Heart left ventricle (tissue), 16 donors: ENCODE measurements around the gene SERPINB2. TPM values are rescaled to one million over a fixed set of nuclear protein-coding genes. Genes with fewer than 3 reads are reported as not detected.

Experiments used
- ATAC-seq, 4 donors: fragments of 200-7000 bp; cut with Tn5 transposase; one replicate each; pipeline ENCODE4 v1.9.1; 2020 to 2022; ENCODE audit warnings: moderate library complexity in 4 of 4, mild to moderate bottlenecking in 3 of 4, moderate number of reproducible peaks in 1 of 4
- DNase-seq, 5 donors: peaks; one replicate each; pipeline ENCODE4 v3.0.0-alpha.2; 2020
- H3K27ac ChIP-seq, 12 donors: fragments of 200-600 bp; sonication (generic) in 4 of 12; one replicate each; pipeline versions ENCODE4 v1.5.0 to v1.8.0; 2016 to 2022; ENCODE audit warnings: mild to moderate bottlenecking in 2 of 12
- H3K27me3 ChIP-seq, 9 donors: fragments of 200-600 bp; sonication (generic) in 2 of 9; one replicate each; pipeline versions ENCODE4 v1.5.1 to v1.8.0; 2016 to 2022; ENCODE audit warnings: mild to moderate bottlenecking in 3 of 9
- H3K36me3 ChIP-seq, 9 donors: fragments of 200-600 bp; sonication (generic) in 2 of 9; one replicate each; pipeline versions ENCODE4 v1.5.0 to v1.8.0; 2018 to 2022; ENCODE audit warnings: mild to moderate bottlenecking in 2 of 9
- H3K4me1 ChIP-seq, 12 donors: fragments of 200-600 bp; sonication (generic) in 4 of 12; one replicate each; pipeline versions ENCODE4 v1.5.0 to v1.8.0; 2016 to 2022; ENCODE audit warnings: mild to moderate bottlenecking in 3 of 12
- H3K4me3 ChIP-seq, 12 donors: fragments of 200-600 bp; sonication (generic) in 4 of 12; one replicate each; pipeline versions ENCODE4 v1.5.0 to v1.8.0; 2017 to 2022; ENCODE audit warnings: mild to moderate bottlenecking in 9 of 12, moderate library complexity in 4 of 12
- H3K9me3 ChIP-seq, 12 donors: fragments of 200-600 bp; sonication (generic) in 4 of 12; one replicate each; pipeline versions ENCODE4 v1.5.0 to v1.8.0; 2016 to 2022; ENCODE audit warnings: mild to moderate bottlenecking in 1 of 12
- CTCF ChIP-seq, 12 donors: fragments of 200-600 bp; sonication (generic) in 4 of 12; IDR thresholded peaks; one replicate each; pipeline versions ENCODE4 v1.5.0 to v1.8.0; 2018 to 2022; ENCODE audit warnings: antibody characterized with exemption in 12 of 12, mild to moderate bottlenecking in 5 of 12
- POLR2A ChIP-seq, 2 donors: fragments of 450-650 bp; IDR thresholded peaks; one replicate each; pipeline ENCODE4 v1.6.1; 2017; ENCODE audit warnings: antibody characterized with exemption in 2 of 2, mild to moderate bottlenecking in 2 of 2, moderate library complexity in 2 of 2
- WGBS, 4 donors: extraction: QIAGEN DNeasy Blood & Tissue Kit in 2 of 4; methylation state at CpG; one replicate each; pipeline versions ENCODE4 v1.1.5 to v1.1.7; 2013 to 2018; 5-methylcytosine and 5-hydroxymethylcytosine counted together
- intact Hi-C, 10 donors: fragments of 100-400 bp; cut with DNase I; formaldehyde crosslinking; loops; one replicate each; pipeline versions ENCODE4 v1.11.1 to v1.14.2; 2022
- polyA plus RNA-seq, 2 donors: library from polyadenylated mRNA; stranded (reverse); fragments of 200-250 nt; gene quantifications; one replicate each; pipeline ENCODE4 v1.2.3, GENCODE V29; 2013
- total RNA-seq, 9 donors: library from RNA; depleted of rRNA in 2 of 9; stranded (reverse); fragments of >200 nt in 2 of 9; fragmentation: NEBNext Ultra II Directional in 3 of 9; extraction: Animal tissue kit (Norgen Biotek cat#: 25700) in 3 of 9; gene quantifications; one replicate each; pipeline versions ENCODE4 v1.1.0 to v1.2.4, GENCODE V29; 2016 to 2023
- donor health status: ischemic (EF 13 %, LVEDD 7.1; RV severe dilation, severe dysfunction).
- donor health status: healthy with polysubstance abuse.
- donor health status: DM: no; HTN: yes; CAD: no.
- donor health status: DM: no; HTN: no; CAD: no.
- donor health status: ischemic (EF 25% LVEDD 6.9; RV normal size, moderate dysfunction).
- donor health status: ischemic (EF 25% LVEDD 5.7; RV mildly dilated, moderate dysfunction).
- donor health status: healthy.
- donor health status: DM: yes; HTN: yes; CAD: no.
- donor health status: ischemic (EF 35%, LVEDD 5.7; RV mildly dilated, moderate dysfunction).
- donor health status: nonischemic (EF 11% LVEDD 7.7; RV severe dilation, severe dysfunction).
- donor health status: DM: yes; HTN: yes; CAD: no.
- donor health status: PGD.
- donor health status: ischemic (EF 29% LVEDD 5.4; RV normal size, mild dysfunction).
- donor health status: nonischemic (EF 23%, LVEDD 6.1; RV moderate dilation, normal function).

SERPINB2 gene
- total and polyA plus RNA-seq, 11 donors = 0.10 to 1.2 (median 0.28) TPM; not detected in 6

GRCh38 chr18:63850020-63850419 lies 37.5 kb upstream of the SERPINB2 start:
- no peaks in the 10 kb centered on the region for H3K4me1 ChIP-seq
- H3K27me3 ChIP-seq = peaks cover 0 to 3% (median 0%) of the 10 kb centered on the region in 9 donors
- no peak for ATAC-seq
- intact Hi-C loops = loop anchor here in 1 of 10 donors (2.0 kb wide), 1 partner anchor 331 kb away; no protein-coding TSS in a partner anchor
- H3K4me3 ChIP-seq = no peak overlapping the region
- DNase-seq = no peak
- no peaks in the 10 kb centered on the region for H3K36me3 ChIP-seq
- TF ChIP-seq POLR2A (IDR thresholded peaks at IDR 0.05) = no peak
- TF ChIP-seq CTCF (IDR thresholded peaks at IDR 0.05) = peak in 2 of 12 donors; percentile 10 to 18
- WGBS, 4 donors = 46 to 64% (median 51%) methylated on average over 4 of the region's 4 CpGs
- H3K9me3 ChIP-seq = peaks cover 0 to 7% (median 0%) of the 10 kb centered on the region in 12 donors
- H3K27ac ChIP-seq = no peak overlapping the region

- Histone ChIP-seq H3K36me3 (no peaks in the 10 kb centered on the region), H3K27me3 (peaks cover 0 to 3% (median 0%) of the 10 kb centered on the region in 9 donors), H3K4me3 (no peak overlapping the region), H3K27ac (no peak overlapping the region), H3K9me3 (peaks cover 0 to 12% (median 0%) of the 10 kb centered on the region in 12 donors), H3K4me1 (no peaks in the 10 kb centered on the region)
- WGBS, 4 donors = 62 to 73% (median 68%) methylated on average over 2 of the region's 2 CpGs
- no peak for DNase-seq
- TF ChIP-seq POLR2A (IDR thresholded peaks at IDR 0.05) (no peak), CTCF (IDR thresholded peaks at IDR 0.05) (no peak)
- intact Hi-C loops = loop anchor here in 1 of 10 donors (2.0 kb wide), 1 partner anchor 332 kb away; no protein-coding TSS in a partner anchor
- no peak for ATAC-seq
These were observed 36.9 kb upstream of the SERPINB2 start for GRCh38 chr18:63850636-63851035.

GRCh38 chr18:63858456-63858855 lies 29.0 kb upstream of the SERPINB2 start:
- no peak for DNase-seq
- H3K27me3 ChIP-seq = peaks cover 0 to 25% (median 0%) of the 10 kb centered on the region in 9 donors
- no peak for ATAC-seq
- 38 to 59% (median 45%) methylated on average over 1 of the region's 1 CpG for WGBS, 4 donors
- TF ChIP-seq POLR2A (IDR thresholded peaks at IDR 0.05) = no peak
- no peak for TF ChIP-seq CTCF (IDR thresholded peaks at IDR 0.05)
- H3K27ac ChIP-seq = no peak overlapping the region
- no peak overlapping the region for H3K4me3 ChIP-seq
- peaks cover 0 to 12% (median 0%) of the 10 kb centered on the region in 12 donors for H3K9me3 ChIP-seq
- intact Hi-C loops = no loop called here
- H3K4me1 ChIP-seq = no peaks in the 10 kb centered on the region
- no peaks in the 10 kb centered on the region for H3K36me3 ChIP-seq

GRCh38 chr18:63859781-63860475 lies 27.6 kb upstream of the SERPINB2 start:
- intact Hi-C loops = no loop called here
- Histone ChIP-seq H3K27me3 (peaks cover 0 to 25% (median 0%) of the 10 kb centered on the region in 9 donors), H3K36me3 (no peaks in the 10 kb centered on the region), H3K4me1 (no peaks in the 10 kb centered on the region), H3K27ac (no peak overlapping the region), H3K4me3 (no peak overlapping the region), H3K9me3 (peaks cover 0 to 6% (median 0%) of the 10 kb centered on the region in 12 donors)
- ATAC-seq (no peak), DNase-seq (no peak)
- TF ChIP-seq POLR2A (IDR thresholded peaks at IDR 0.05) (no peak), CTCF (IDR thresholded peaks at IDR 0.05) (no peak)
- 75 to 83% (median 80%) methylated on average over 2 of the region's 2 CpGs for WGBS, 4 donors
